Measurements from ENCODE around the gene MLH3. TPM values are rescaled to one million over a fixed set of nuclear protein-coding genes. Genes with fewer than 3 reads are reported as not detected.

Gene MLH3
- total RNA-seq, 2 donors from 2014 or later = 23.3 to 29.6 TPM

DNA sequence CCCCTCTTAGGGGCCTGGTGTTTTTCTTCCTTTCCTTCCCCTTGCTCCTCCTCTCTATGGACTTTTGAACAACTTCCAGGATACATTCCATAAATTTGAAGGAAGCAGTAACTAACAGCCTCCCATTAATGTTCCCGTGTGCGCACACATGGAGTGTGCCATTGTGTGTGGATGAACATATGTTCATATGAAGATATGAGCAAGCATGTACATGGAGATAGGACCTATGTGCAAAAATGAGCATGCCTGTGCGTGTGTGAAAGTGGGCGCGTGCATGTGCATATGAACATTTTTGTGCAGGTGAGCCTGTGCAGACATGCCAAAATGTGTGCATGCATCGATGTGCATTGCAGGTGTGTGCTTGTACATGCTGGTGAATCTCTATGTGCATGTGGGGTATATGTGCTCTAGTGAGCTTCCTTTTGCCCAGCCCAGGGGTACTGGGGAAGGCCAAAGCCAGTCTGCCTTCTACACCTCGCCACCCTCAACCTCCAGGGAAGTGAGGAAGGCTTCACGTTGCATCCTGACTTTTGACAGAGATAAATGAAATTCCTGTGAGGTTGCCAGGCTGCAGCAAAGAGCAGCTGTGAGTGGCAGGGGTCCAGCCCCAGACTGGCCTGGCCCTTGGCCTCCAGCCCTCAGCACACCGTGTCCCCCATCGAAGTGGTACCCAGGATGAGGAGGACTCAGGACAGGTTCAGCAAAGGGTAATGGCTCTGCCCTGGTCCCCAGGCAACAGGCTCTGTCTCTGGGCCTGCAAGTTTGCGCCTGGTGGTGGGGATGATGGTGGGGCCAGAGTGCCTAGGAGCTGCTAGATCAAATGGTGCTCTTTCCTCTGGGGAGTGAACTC, 74.8 kb downstream of the MLH3 start:
- DNase-seq (ENCODE audit: low spot score) = no peak
- Histone ChIP-seq H3K27me3 (replicated peaks; ENCODE audit: insufficient read depth) (no peaks in the 10 kb centered on the region), H3K9me3 (no peaks in the 10 kb centered on the region), H3K36me3 (no peaks in the 10 kb centered on the region), H3K27ac (no peak overlapping the region), H3K4me1 (replicated peaks) (no peaks in the 10 kb centered on the region), H3K4me3 (no peak overlapping the region)
- TF ChIP-seq POLR2A (IDR thresholded peaks at IDR 0.05) (no peak), POLR2AphosphoS5 (IDR thresholded peaks at IDR 0.05) (no peak), CTCF (IDR thresholded peaks at IDR 0.05) (no peak)
- WGBS = 84% methylated on average over 11 of the region's 11 CpGs
- intact Hi-C loops (cut with DNase I) = no loop called here

GRCh38 chr14:74975059-74975810, 76.0 kb downstream of the MLH3 start:
- no peaks in the 10 kb centered on the region for H3K27me3 ChIP-seq (replicated peaks; ENCODE audit: insufficient read depth)
- WGBS = 54% methylated on average over 12 of the region's 12 CpGs

DNA sequence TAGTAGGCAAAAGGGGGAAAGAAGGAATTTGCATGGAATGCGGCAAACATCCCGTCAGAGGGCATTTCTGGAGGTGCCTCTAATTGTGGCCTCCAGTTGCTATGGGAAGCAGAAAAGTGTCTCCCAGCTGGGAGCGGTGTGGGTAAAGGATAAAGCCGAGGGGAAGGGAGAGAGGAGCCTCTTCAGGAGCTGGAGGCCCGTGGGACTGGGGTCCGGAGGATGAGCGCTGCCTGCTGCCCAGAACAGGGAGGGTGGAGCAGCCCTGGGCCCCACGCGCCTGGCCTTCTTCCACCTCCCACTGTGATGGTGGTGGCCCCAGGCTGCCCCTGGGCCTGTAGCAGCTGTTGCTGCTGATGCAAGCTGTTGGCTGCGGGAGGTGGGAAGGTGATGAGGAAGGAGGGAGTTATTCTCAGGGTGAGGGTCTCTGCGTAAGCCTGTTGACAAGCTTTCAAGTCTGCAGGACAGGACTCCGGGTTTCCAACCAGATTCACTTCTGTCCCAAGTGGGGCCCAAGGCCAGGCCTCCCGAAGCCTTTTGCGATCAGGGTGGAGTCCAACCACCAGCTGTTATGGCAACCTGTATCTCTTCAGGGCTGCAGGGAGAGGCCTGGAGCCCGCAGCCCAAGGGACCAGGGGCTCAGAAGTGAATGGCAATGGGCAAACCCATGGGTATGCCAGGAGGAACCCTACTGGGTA, 76.8 kb downstream of the MLH3 start:
- Histone ChIP-seq H3K27ac (no peak overlapping the region), H3K27me3 (replicated peaks; ENCODE audit: insufficient read depth) (no peaks in the 10 kb centered on the region), H3K4me3 (no peak overlapping the region), H3K9me3 (no peaks in the 10 kb centered on the region), H3K4me1 (replicated peaks) (no peaks in the 10 kb centered on the region), H3K36me3 (no peaks in the 10 kb centered on the region)
- intact Hi-C loops (cut with DNase I) = no loop called here
- DNase-seq (ENCODE audit: low spot score) = no peak
- WGBS = 85% methylated on average over 15 of the region's 15 CpGs
- TF ChIP-seq POLR2A (IDR thresholded peaks at IDR 0.05) = no peak
- TF ChIP-seq CTCF (IDR thresholded peaks at IDR 0.05) = no peak
- TF ChIP-seq POLR2AphosphoS5 (IDR thresholded peaks at IDR 0.05) = no peak

More at GRCh38 chr14:74975059-74975810, 76.0 kb downstream of the MLH3 start:
- no peaks in the 10 kb centered on the region for H3K9me3 ChIP-seq
- no peaks in the 10 kb centered on the region for H3K4me1 ChIP-seq (replicated peaks)
- TF ChIP-seq POLR2A (IDR thresholded peaks at IDR 0.05) (no peak), POLR2AphosphoS5 (IDR thresholded peaks at IDR 0.05) (no peak), CTCF (IDR thresholded peaks at IDR 0.05) (no peak)
- no peak overlapping the region for H3K27ac ChIP-seq
- H3K4me3 ChIP-seq = no peak overlapping the region
- intact Hi-C loops (cut with DNase I) = no loop called here
- DNase-seq (ENCODE audit: low spot score) = no peak
- no peaks in the 10 kb centered on the region for H3K36me3 ChIP-seq

GRCh38 chr14:74973905-74974363, 77.3 kb downstream of the MLH3 start:
- no peak for TF ChIP-seq CTCF (IDR thresholded peaks at IDR 0.05)
- no peak for TF ChIP-seq POLR2AphosphoS5 (IDR thresholded peaks at IDR 0.05)
- no peak for TF ChIP-seq POLR2A (IDR thresholded peaks at IDR 0.05)
- no peaks in the 10 kb centered on the region for H3K9me3 ChIP-seq
- intact Hi-C loops (cut with DNase I) = no loop called here
- H3K27me3 ChIP-seq (replicated peaks; ENCODE audit: insufficient read depth) = no peaks in the 10 kb centered on the region
- no peak for DNase-seq (ENCODE audit: low spot score)
- H3K27ac ChIP-seq = no peak overlapping the region
- no peaks in the 10 kb centered on the region for H3K36me3 ChIP-seq
- 96% methylated on average over 5 of the region's 5 CpGs for WGBS
- no peak overlapping the region for H3K4me3 ChIP-seq
- H3K4me1 ChIP-seq (replicated peaks) = no peaks in the 10 kb centered on the region

Data from prostate gland (tissue), 2 donors.